Vagina (tissue), 2 donors: ENCODE measurements around the gene CACNG1. TPM values are rescaled to one million over a fixed set of nuclear protein-coding genes. Genes with fewer than 3 reads are reported as not detected.
A peak's percentile ranks its signal among the peaks of the same experiment; 100 is the strongest.

Experiments used
- DNase-seq, 2 donors: peaks; one replicate each; pipeline ENCODE4 v3.0.0-alpha.2; 2017; ENCODE audit errors: extremely low spot score in 2 of 2
- H3K27ac ChIP-seq: fragments of 200-600 bp; sonication (generic); one replicate; pipeline ENCODE4 v1.5.1; 2019
- H3K27me3 ChIP-seq: fragments of 200-600 bp; sonication (generic); one replicate; pipeline ENCODE4 v1.5.1; 2019
- H3K36me3 ChIP-seq, 2 donors: fragments of 200-600 bp; sonication (generic); one replicate each; pipeline ENCODE4 v1.5.1; 2017 to 2019
- H3K4me1 ChIP-seq: fragments of 200-600 bp; sonication (generic); one replicate; pipeline ENCODE4 v1.5.1; 2019
- H3K4me3 ChIP-seq, 2 donors: fragments of 200-600 bp; sonication (generic); 1 replicate in 1 of 2; 2 replicates in 1 of 2; pipeline ENCODE4 v1.5.1; 2016 to 2019
- H3K9me3 ChIP-seq: fragments of 200-600 bp; sonication (generic); one replicate; pipeline ENCODE4 v1.5.1; 2019
- CTCF ChIP-seq, 3 experiments: fragments of 450-650 bp in 2 of 3; fragments of 200-600 bp in 1 of 3; sonication (generic) in 1 of 3; IDR thresholded peaks; one replicate each; pipeline ENCODE4 v1.5.1; 2017 to 2019; ENCODE audit warnings: antibody characterized with exemption in 3 of 3, mild to moderate bottlenecking in 2 of 3, moderate library complexity in 2 of 3
- POLR2A ChIP-seq, 2 donors: fragments of 450-650 bp; IDR thresholded peaks; one replicate each; pipeline ENCODE4 v1.6.1; 2017; ENCODE audit warnings: antibody characterized with exemption in 2 of 2, mild to moderate bottlenecking in 2 of 2, moderate library complexity in 2 of 2
- POLR2AphosphoS5 ChIP-seq, 2 donors: sonication (generic); formaldehyde crosslinking; IDR thresholded peaks; one replicate each; pipeline ENCODE4 v1.9.0; 2017; ENCODE audit warnings: antibody characterized with exemption in 2 of 2, mild to moderate bottlenecking in 2 of 2, low read depth in 1 of 2; ENCODE audit not compliant: insufficient read depth in 1 of 2
- intact Hi-C: fragments of 100-400 bp; cut with DNase I; formaldehyde crosslinking; loops from one replicate; pipeline ENCODE4 v1.15.1; 2023
- total RNA-seq: library from RNA; depleted of rRNA; stranded (reverse); fragments of >200 nt; gene quantifications from one replicate; pipeline ENCODE4 v1.2.3, GENCODE V29; 2016

CACNG1 gene
- total RNA-seq, 1 donor from 2014 or later = not detected

GRCh38 chr17:67063141-67063540, 18.8 kb downstream of the CACNG1 start:
- peak in 1 of 2 donors; percentile 25 for DNase-seq
- TF ChIP-seq POLR2A (IDR thresholded peaks at IDR 0.05) (no peak), CTCF (IDR thresholded peaks at IDR 0.05) (no peak), POLR2AphosphoS5 (IDR thresholded peaks at IDR 0.05; ENCODE audit: insufficient read depth in 1 of 2, low read depth in 1 of 2) (no peak)
- Histone ChIP-seq H3K36me3 (no peaks in the 10 kb centered on the region), H3K9me3 (no peaks in the 10 kb centered on the region), H3K4me1 (no peaks in the 10 kb centered on the region), H3K27ac (no peak overlapping the region), H3K27me3 (no peaks in the 10 kb centered on the region), H3K4me3 (no peak overlapping the region)
- intact Hi-C loops = no loop called here

- TF ChIP-seq POLR2AphosphoS5 (IDR thresholded peaks at IDR 0.05; ENCODE audit: insufficient read depth in 1 of 2, low read depth in 1 of 2) (no peak), CTCF (IDR thresholded peaks at IDR 0.05) (no peak), POLR2A (IDR thresholded peaks at IDR 0.05) (no peak)
- no peaks in the 10 kb centered on the region for H3K27me3 ChIP-seq
- H3K4me1 ChIP-seq = no peaks in the 10 kb centered on the region
- H3K36me3 ChIP-seq = no peaks in the 10 kb centered on the region
- intact Hi-C loops = no loop called here
- H3K27ac ChIP-seq = no peak overlapping the region
- H3K9me3 ChIP-seq = no peaks in the 10 kb centered on the region
- H3K4me3 ChIP-seq = no peak overlapping the region
- DNase-seq = no peak
These were observed 22.4 kb downstream of the CACNG1 start for GRCh38 chr17:67066717-67067116.

- TF ChIP-seq POLR2AphosphoS5 (IDR thresholded peaks at IDR 0.05; ENCODE audit: insufficient read depth in 1 of 2, low read depth in 1 of 2) (no peak), POLR2A (IDR thresholded peaks at IDR 0.05) (no peak), CTCF (IDR thresholded peaks at IDR 0.05) (no peak)
- H3K36me3 ChIP-seq = no peaks in the 10 kb centered on the region
- no peaks in the 10 kb centered on the region for H3K4me1 ChIP-seq
- H3K4me3 ChIP-seq = no peak overlapping the region
- no peaks in the 10 kb centered on the region for H3K27me3 ChIP-seq
- DNase-seq = no peak
- intact Hi-C loops = no loop called here
- no peaks in the 10 kb centered on the region for H3K9me3 ChIP-seq
- H3K27ac ChIP-seq = no peak overlapping the region
These were observed 23.5 kb downstream of the CACNG1 start for GRCh38 chr17:67067571-67068482.

- no peaks in the 10 kb centered on the region for H3K36me3 ChIP-seq
- intact Hi-C loops = no loop called here
These were observed 24.6 kb downstream of the CACNG1 start for GRCh38 chr17:67068999-67069398.

More at GRCh38 chr17:67068999-67069398, 24.6 kb downstream of the CACNG1 start:
- Histone ChIP-seq H3K9me3 (no peaks in the 10 kb centered on the region), H3K4me1 (no peaks in the 10 kb centered on the region), H3K27me3 (no peaks in the 10 kb centered on the region), H3K27ac (no peak overlapping the region), H3K4me3 (no peak overlapping the region)
- TF ChIP-seq POLR2AphosphoS5 (IDR thresholded peaks at IDR 0.05; ENCODE audit: insufficient read depth in 1 of 2, low read depth in 1 of 2) (no peak), CTCF (IDR thresholded peaks at IDR 0.05) (no peak), POLR2A (IDR thresholded peaks at IDR 0.05) (no peak)
- no peak for DNase-seq
